ENCODE measurements around the gene ADAMTSL1.

ADAMTSL1 gene

DNA sequence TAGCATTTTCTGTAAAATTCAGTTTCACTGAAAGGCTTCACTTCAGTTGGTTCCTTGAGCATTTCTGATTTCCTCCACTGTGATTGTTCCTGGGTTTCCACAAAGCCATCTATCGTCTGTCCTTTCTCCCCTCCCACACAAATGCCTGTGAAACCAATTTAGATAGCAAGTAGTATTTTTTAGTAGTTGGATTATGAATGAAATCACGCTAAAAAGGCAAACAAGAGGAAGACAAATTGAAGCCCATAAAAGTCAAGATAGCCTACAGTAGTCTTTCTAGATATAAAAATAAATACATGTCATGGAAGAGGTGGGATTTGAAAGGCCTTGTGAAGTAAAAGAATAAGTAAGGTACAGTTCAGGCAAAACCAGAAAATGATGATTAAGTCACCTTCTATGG is 162.8 kb downstream of the ADAMTSL1 start:
- Mint-ChIP-seq H3K9me3 (no peaks in the 10 kb centered on the region), H3K27ac (no peak overlapping the region), H3K36me3 (ENCODE audit: low read depth) (no peaks in the 10 kb centered on the region), H3K4me3 (no peak overlapping the region), H3K4me1 (ENCODE audit: low read depth) (no peaks in the 10 kb centered on the region), H3K27me3 (ENCODE audit: low read depth) (no peaks in the 10 kb centered on the region)

DNA sequence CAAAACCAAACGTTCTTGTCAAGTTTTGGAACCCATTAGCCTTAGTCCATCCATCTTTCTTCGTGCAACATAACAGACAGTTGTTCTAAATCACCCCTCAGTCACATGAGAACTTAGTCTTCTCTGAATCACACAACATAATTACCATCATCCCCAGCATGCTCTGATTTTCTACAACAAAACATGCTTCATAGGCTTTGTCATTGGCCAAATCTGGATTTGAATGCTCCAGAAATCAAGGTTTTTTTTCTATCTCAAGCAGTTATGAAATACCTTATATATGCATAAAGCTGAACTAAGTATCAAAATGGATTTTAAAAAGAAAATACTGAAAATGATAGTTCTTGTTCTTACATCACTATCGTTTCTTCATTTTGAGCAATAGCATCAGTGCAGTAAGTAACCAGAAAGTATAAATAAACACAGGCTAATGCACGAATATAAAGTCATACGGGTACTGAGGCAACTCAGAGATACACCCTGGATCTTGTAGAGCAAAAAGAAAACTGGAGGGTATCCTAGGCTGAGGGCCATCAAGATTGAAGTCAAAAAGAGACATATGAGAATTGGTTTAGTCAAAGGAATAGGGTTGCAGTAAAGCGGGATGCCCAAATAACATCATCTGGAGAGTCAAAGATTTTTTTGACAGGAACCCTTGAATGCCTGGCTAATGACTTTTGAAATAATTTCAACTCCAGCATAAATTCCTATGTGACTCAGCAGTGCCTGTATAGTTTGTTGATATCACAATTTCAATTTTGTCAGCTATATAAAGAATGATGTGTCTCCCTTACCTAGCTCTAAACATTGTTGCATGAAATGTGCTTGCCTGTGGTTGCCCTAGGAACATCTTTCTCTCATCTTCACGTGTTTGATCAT is 164.7 kb downstream of the ADAMTSL1 start:
- Mint-ChIP-seq H3K27ac (no peak overlapping the region), H3K27me3 (ENCODE audit: low read depth) (no peaks in the 10 kb centered on the region), H3K9me3 (no peaks in the 10 kb centered on the region), H3K4me3 (no peak overlapping the region), H3K4me1 (ENCODE audit: low read depth) (no peaks in the 10 kb centered on the region), H3K36me3 (ENCODE audit: low read depth) (no peaks in the 10 kb centered on the region)

DNA sequence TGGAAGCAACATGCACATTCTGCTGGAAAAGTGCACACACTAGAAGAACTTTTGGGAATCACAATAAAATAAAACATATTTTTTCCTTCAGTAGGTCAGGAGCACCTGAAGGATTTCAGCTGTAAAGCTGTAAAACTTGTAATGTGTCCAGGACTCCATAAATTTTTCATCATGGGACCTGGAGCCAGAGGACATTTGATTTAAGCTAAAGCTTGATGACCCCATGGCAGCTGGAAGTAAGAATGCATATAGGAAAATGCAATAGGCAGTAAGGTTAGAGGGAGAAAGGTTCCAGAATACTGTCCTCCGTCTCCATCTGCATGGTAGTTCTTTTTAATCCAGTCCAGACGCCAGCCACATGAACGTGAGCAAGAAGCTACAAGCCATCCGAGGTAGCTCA is 166.0 kb downstream of the ADAMTSL1 start:
- Mint-ChIP-seq H3K9me3 (no peaks in the 10 kb centered on the region), H3K36me3 (ENCODE audit: low read depth) (no peaks in the 10 kb centered on the region), H3K27ac (no peak overlapping the region), H3K4me1 (ENCODE audit: low read depth) (no peaks in the 10 kb centered on the region), H3K4me3 (no peak overlapping the region), H3K27me3 (ENCODE audit: low read depth) (no peaks in the 10 kb centered on the region)

DNA sequence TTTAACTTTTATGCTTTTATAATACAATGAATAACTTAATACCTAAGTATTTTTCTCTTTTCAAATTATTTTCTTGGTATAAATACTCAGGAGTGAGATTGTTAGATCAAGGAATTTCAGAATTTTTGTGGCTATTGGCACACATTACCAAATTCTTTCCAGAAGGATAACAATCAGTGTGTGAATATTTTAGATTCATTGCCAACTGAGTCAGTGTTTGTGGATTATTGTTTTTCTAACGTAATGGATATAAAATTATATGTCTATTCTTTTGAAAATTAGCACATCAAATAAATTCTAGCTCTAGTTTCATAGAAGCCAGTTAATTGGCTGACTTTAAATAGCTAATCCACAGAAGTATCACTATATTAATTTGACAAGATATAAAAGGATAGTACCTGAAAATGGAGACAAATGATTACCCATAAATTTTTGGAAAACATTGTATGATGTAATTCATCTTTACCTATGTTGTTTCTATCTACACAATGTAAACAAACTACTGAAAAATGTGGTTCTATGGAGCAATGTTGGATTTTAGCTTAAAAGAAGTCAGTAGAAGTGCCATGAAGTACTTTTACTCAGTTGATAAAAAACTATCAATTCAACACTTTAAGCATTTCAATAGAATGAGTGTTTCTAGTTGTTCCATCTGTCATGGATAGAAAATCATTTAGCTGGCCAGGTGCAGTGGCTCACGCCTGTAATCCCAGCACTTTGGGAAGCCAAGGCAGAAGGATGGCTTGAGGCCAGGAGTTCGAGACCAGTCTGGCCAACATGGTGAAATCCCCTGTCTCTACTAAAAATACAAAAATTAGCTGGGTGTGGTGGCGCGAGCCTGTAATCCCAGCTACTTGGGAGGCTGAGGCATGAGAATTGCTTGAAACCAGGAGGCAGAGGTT is 185.1 kb downstream of the ADAMTSL1 start:
- Mint-ChIP-seq H3K27ac (no peak overlapping the region), H3K4me3 (no peak overlapping the region), H3K27me3 (ENCODE audit: low read depth) (no peaks in the 10 kb centered on the region), H3K4me1 (ENCODE audit: low read depth) (no peaks in the 10 kb centered on the region), H3K36me3 (ENCODE audit: low read depth) (no peaks in the 10 kb centered on the region), H3K9me3 (no peaks in the 10 kb centered on the region)

DNA sequence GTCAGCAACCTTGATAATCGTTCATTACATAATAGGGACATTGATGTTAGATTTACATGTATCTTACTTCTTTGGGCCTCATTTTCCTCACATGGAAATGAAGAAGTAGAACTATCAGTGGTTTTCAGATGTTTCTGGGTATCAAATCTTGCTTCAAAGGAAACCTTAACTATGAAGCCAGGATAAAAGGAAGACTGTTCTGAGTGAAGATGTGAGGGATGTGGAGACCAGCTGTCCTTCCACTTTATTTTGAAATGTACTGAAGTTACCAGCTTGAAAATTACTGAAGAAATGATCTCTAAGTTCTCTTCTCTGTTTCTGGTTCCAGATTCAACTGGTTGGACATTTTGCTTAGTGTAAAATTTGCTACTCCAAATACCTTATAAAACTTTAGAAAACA is 186.0 kb downstream of the ADAMTSL1 start:
- Mint-ChIP-seq H3K27me3 (ENCODE audit: low read depth) (no peaks in the 10 kb centered on the region), H3K4me1 (ENCODE audit: low read depth) (no peaks in the 10 kb centered on the region), H3K36me3 (ENCODE audit: low read depth) (no peaks in the 10 kb centered on the region), H3K4me3 (no peak overlapping the region), H3K9me3 (no peaks in the 10 kb centered on the region), H3K27ac (no peak overlapping the region)

DNA sequence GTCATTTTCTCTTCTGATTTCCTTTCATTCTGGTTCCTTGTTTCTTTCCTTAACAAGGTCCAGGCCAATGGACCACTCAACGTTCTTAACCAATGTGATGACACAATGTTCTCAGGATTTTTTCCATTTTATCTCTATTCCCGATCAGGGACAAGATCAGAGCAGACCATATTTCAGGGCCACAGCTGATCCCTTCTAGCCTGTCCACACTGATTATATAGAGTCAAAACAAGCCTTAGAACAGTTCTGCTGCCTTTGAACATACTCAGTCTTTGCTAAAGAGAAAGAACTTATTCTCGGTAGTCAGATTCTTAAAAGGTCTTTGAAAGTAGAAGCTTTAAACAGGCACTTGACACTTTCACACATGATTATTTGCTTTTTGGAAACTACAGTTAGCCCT is 188.4 kb downstream of the ADAMTSL1 start:
- Mint-ChIP-seq H3K36me3 (ENCODE audit: low read depth) (no peaks in the 10 kb centered on the region), H3K27ac (no peak overlapping the region), H3K27me3 (ENCODE audit: low read depth) (no peaks in the 10 kb centered on the region), H3K4me1 (ENCODE audit: low read depth) (no peaks in the 10 kb centered on the region), H3K9me3 (no peaks in the 10 kb centered on the region), H3K4me3 (no peak overlapping the region)

DNA sequence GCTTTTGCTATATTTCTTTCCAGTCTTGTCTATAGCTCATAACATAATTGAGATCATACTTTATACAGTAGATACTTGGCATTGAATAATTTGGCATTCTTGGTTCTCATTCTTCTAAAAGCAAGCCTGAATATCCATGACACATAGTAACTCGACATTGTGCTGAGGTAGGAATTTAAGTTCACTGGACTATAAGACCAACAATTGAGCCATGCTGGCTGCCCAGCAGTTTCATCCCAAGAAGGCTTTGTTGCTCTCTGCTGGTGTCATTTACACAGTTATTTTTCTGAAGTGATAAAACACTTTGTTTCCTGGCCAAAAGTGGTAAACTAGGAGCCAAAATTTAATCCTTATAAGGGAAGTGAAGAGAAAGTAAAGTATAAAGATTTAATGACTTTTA is 192.0 kb downstream of the ADAMTSL1 start:
- Mint-ChIP-seq H3K27ac (no peak overlapping the region), H3K4me3 (no peak overlapping the region), H3K4me1 (ENCODE audit: low read depth) (no peaks in the 10 kb centered on the region), H3K27me3 (ENCODE audit: low read depth) (no peaks in the 10 kb centered on the region), H3K9me3 (no peaks in the 10 kb centered on the region), H3K36me3 (ENCODE audit: low read depth) (no peaks in the 10 kb centered on the region)

DNA sequence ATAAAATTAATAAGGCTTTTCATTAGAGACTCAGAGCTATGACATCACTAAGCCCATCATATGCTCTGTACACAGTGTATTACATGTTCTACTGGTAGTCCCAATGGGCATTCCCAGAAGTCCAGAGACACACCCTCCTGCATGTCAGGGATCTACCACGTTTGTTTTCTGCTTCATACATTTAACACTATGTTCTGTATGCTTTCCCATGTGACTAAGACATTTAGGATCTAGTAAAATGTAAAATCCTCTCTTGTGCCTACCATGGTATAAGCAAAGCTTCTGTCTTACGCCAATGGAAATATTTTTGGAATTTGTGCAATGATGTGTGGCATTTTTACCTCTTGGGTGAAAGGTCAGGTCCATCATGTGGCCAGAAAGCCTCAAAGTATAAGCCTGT is 192.4 kb downstream of the ADAMTSL1 start:
- Mint-ChIP-seq H3K4me3 (no peak overlapping the region), H3K27ac (no peak overlapping the region), H3K27me3 (ENCODE audit: low read depth) (no peaks in the 10 kb centered on the region), H3K4me1 (ENCODE audit: low read depth) (no peaks in the 10 kb centered on the region), H3K36me3 (ENCODE audit: low read depth) (no peaks in the 10 kb centered on the region), H3K9me3 (no peaks in the 10 kb centered on the region)

DNA sequence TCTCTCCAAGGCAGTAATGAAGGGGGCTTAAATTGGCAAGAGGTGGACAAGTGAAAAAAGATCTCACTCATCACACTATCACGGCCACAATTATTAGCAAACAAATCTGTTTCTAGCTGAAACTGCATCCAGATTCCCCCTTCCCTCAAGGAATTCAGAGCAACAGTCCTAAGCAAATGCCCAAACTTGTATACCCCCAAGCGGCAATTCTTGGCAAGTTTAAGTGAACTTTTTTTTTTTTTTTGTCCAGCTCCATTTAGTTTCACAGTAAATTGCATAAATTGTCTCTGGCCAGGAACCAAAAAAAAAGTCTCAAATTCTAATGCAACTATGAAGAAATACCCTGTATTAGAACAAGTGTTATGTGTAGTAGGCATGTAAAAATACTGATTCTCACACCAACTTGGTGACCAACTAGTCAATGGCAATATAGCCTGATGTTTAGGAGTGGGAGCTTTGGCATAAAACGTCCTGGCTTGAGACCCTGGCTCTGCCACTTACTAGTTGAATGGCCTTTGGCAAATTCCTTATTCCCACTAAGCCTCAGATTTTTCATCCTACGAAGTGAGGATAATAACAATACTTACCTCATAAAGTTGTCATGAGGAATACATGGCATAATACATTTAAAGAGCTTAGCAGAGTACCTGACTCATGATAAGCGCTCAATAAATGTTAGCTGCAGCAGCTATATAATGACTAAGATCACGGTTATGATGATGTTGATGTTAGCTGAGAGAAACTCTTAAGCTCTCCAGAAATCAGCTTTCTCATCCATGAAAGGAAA is 193.2 kb downstream of the ADAMTSL1 start:
- no peaks in the 10 kb centered on the region for H3K9me3 Mint-ChIP-seq
- H3K27me3 Mint-ChIP-seq (ENCODE audit: low read depth) = no peaks in the 10 kb centered on the region
- no peak overlapping the region for H3K27ac Mint-ChIP-seq

DNA sequence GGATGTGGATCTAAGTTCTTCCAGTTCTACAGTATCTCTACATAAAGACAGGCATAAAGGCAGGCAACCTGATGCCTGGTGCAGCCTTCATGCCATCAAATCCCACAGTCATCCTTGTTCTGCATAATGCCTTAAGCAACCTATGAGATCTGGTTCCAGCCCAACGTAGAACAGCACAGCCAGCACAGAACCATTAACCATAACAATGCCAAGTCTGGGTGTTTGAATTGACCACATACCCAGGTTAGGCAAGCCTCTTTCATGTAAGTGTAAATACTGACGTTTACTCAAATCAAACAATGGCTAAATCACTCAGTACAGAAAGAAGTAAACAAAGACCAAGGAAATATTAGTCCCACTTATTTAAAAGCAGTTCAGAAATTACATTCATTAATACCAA is 195.0 kb downstream of the ADAMTSL1 start:
- Mint-ChIP-seq H3K4me3 (no peak overlapping the region), H3K9me3 (no peaks in the 10 kb centered on the region), H3K27ac (no peak overlapping the region), H3K27me3 (ENCODE audit: low read depth) (no peaks in the 10 kb centered on the region), H3K36me3 (ENCODE audit: low read depth) (no peaks in the 10 kb centered on the region), H3K4me1 (ENCODE audit: low read depth) (no peaks in the 10 kb centered on the region)

More for the DNA sequence above, 193.2 kb downstream of the ADAMTSL1 start:
- H3K4me1 Mint-ChIP-seq (ENCODE audit: low read depth) = no peaks in the 10 kb centered on the region
- H3K4me3 Mint-ChIP-seq = no peak overlapping the region
- no peaks in the 10 kb centered on the region for H3K36me3 Mint-ChIP-seq (ENCODE audit: low read depth)

DNA sequence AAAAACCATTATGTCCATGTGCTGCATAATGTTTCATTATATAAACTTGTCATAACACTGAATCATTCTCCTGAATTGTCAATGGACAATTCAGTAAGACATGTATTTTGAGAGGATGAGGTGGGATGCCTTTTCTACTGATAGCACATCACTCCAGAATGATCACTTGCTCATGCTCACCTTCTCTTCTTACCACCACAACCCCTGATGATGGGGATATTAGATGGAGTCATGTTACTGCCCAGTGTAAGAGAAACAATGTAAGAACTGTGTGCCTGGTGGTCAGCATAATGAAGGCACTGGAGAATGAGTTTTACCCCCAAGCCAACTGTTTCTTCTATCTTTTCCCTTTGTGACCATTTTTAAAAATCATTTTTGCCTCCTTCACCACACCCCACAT is 198.8 kb downstream of the ADAMTSL1 start:
- Mint-ChIP-seq H3K27ac (no peak overlapping the region), H3K36me3 (ENCODE audit: low read depth) (no peaks in the 10 kb centered on the region), H3K4me3 (no peak overlapping the region), H3K9me3 (no peaks in the 10 kb centered on the region), H3K27me3 (ENCODE audit: low read depth) (no peaks in the 10 kb centered on the region), H3K4me1 (ENCODE audit: low read depth) (no peaks in the 10 kb centered on the region)

DNA sequence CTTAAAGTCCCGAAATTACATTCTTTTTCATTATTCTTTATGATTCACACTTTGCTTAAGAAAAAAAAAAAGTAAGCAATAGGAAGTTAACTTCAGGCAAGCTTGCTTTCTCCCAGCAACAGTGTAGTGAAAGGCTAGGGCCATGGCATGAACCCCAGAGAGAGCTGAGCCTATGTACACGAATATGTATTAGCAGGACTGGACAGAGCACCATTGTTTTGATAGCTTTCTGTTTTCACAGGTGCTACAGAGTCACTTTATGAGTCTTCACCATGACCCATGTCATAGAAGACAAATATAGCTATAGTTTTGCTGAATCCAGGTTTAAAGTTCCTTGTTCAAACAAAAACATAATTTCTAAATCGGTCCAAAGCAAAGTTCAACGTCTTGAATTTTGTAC is 199.2 kb downstream of the ADAMTSL1 start:
- Mint-ChIP-seq H3K27me3 (ENCODE audit: low read depth) (no peaks in the 10 kb centered on the region), H3K4me3 (no peak overlapping the region), H3K4me1 (ENCODE audit: low read depth) (no peaks in the 10 kb centered on the region), H3K27ac (no peak overlapping the region), H3K9me3 (no peaks in the 10 kb centered on the region), H3K36me3 (ENCODE audit: low read depth) (no peaks in the 10 kb centered on the region)

DNA sequence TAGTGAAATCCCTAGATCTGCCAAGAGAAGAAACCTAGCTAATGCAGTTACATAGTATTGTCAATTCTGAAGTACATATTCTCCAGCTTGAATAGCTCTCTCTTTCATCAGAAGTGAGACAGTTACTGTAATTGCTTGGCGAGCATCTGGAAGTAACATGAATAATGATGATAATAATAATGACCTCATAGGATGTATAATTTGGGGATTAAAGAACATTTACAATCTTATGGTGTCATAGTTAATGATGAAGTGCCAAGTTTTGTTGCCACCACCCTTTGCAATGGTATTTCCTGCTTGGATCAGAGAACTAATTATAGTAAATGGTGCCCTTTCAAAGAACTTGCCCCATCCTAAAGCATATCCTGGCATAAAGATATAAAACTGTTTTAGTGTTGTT is 201.4 kb downstream of the ADAMTSL1 start:
- no peaks in the 10 kb centered on the region for H3K4me1 Mint-ChIP-seq (ENCODE audit: low read depth)
- no peaks in the 10 kb centered on the region for H3K9me3 Mint-ChIP-seq
- H3K4me3 Mint-ChIP-seq = no peak overlapping the region
- no peaks in the 10 kb centered on the region for H3K36me3 Mint-ChIP-seq (ENCODE audit: low read depth)
- H3K27me3 Mint-ChIP-seq (ENCODE audit: low read depth) = no peaks in the 10 kb centered on the region
- H3K27ac Mint-ChIP-seq = no peak overlapping the region

DNA sequence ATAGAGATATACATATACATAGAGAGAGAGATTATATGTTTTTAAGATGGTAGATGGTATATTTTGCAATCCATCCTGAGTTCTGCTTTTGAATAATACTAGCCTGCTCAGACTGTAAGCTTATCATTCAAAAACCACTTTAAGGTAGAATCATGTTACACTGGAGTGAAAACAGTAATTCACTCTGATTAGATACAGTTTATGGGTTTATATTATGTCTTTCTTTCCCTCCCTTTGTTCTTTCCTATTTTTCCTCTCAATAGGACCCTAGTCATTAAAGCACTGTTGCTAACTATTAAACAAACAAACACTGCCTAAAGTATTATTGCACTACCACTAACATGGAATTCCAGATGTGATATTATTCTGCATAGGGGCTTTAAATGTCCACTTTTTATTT is 202.0 kb downstream of the ADAMTSL1 start:
- Mint-ChIP-seq H3K9me3 (no peaks in the 10 kb centered on the region), H3K27ac (no peak overlapping the region), H3K4me3 (no peak overlapping the region), H3K36me3 (ENCODE audit: low read depth) (no peaks in the 10 kb centered on the region), H3K4me1 (ENCODE audit: low read depth) (no peaks in the 10 kb centered on the region), H3K27me3 (ENCODE audit: low read depth) (no peaks in the 10 kb centered on the region)
